ENCODE data around the gene SLC39A2. TPM values are rescaled to one million over a fixed set of nuclear protein-coding genes. Genes with fewer than 3 reads are reported as not detected.

SLC39A2 gene
- total RNA-seq, 1 experiment from 2014 or later = not detected

- no peak overlapping the region for H3K27ac Mint-ChIP-seq (ENCODE audit: low read depth, unreplicated experiment)
- H3K27me3 Mint-ChIP-seq (ENCODE audit: insufficient read depth, unreplicated experiment) = peaks cover 20% of the 10 kb centered on the region
- CTCF ChIA-PET = interaction anchor here (1.1 to 3.6 kb wide), 6 partner anchors 10 to 78 kb away, joined by 3 to 24 read pairs (median 9); partner anchors contain the start of gene RNASE7
- no peaks in the 10 kb centered on the region for H3K4me1 Mint-ChIP-seq (ENCODE audit: insufficient read depth, unreplicated experiment)
- no peak for DNase-seq (ENCODE audit: unreplicated experiment)
- POLR2A ChIA-PET = no interaction called here
- H3K9me3 Mint-ChIP-seq (ENCODE audit: unreplicated experiment) = no peaks in the 10 kb centered on the region
- H3K36me3 Mint-ChIP-seq (ENCODE audit: insufficient read depth, unreplicated experiment) = no peaks in the 10 kb centered on the region
- no peak for TF ChIP-seq CTCF (IDR thresholded peaks at IDR 0.05; ENCODE audit: unreplicated experiment)
- BruUV-seq (replicated peaks) = no TSS peak
- peak overlapping the region; percentile 51 for H3K4me3 Mint-ChIP-seq (ENCODE audit: unreplicated experiment)
- intact Hi-C loops (cut with micrococcal nuclease) = no loop called here
Observed at GRCh38 chr14:21025371-21026273, 26.5 kb downstream of the SLC39A2 start.

- ChIA-PET POLR2A (no interaction called here), CTCF (interaction anchor here (0.6 to 3.6 kb wide), 6 partner anchors 11 to 182 kb away, joined by 3 to 24 read pairs (median 9); partner anchors contain the start of gene RNASE7)
- Mint-ChIP-seq H3K4me1 (ENCODE audit: insufficient read depth, unreplicated experiment) (no peaks in the 10 kb centered on the region), H3K27ac (ENCODE audit: low read depth, unreplicated experiment) (no peak overlapping the region), H3K4me3 (ENCODE audit: unreplicated experiment) (no peak overlapping the region), H3K27me3 (ENCODE audit: insufficient read depth, unreplicated experiment) (peaks cover 20% of the 10 kb centered on the region), H3K9me3 (ENCODE audit: unreplicated experiment) (no peaks in the 10 kb centered on the region), H3K36me3 (ENCODE audit: insufficient read depth, unreplicated experiment) (no peaks in the 10 kb centered on the region)
- intact Hi-C loops (cut with micrococcal nuclease) = no loop called here
- BruUV-seq (replicated peaks) = no TSS peak
- no peak for DNase-seq (ENCODE audit: unreplicated experiment)
- no peak for TF ChIP-seq CTCF (IDR thresholded peaks at IDR 0.05; ENCODE audit: unreplicated experiment)
Observed at GRCh38 chr14:21026274-21026987, 27.3 kb downstream of the SLC39A2 start.

- ChIA-PET CTCF (interaction anchor here (0.6 to 3.6 kb wide), 6 partner anchors 10 to 182 kb away, joined by 3 to 24 read pairs (median 9); partner anchors contain the start of gene RNASE7), POLR2A (no interaction called here)
- Mint-ChIP-seq H3K36me3 (ENCODE audit: insufficient read depth, unreplicated experiment) (no peaks in the 10 kb centered on the region), H3K9me3 (ENCODE audit: unreplicated experiment) (no peaks in the 10 kb centered on the region), H3K27me3 (ENCODE audit: insufficient read depth, unreplicated experiment) (peaks cover 16% of the 10 kb centered on the region), H3K27ac (ENCODE audit: low read depth, unreplicated experiment) (no peak overlapping the region), H3K4me3 (ENCODE audit: unreplicated experiment) (no peak overlapping the region), H3K4me1 (ENCODE audit: insufficient read depth, unreplicated experiment) (no peaks in the 10 kb centered on the region)
- no peak for DNase-seq (ENCODE audit: unreplicated experiment)
- BruUV-seq (replicated peaks) = no TSS peak
- no peak for TF ChIP-seq CTCF (IDR thresholded peaks at IDR 0.05; ENCODE audit: unreplicated experiment)
- intact Hi-C loops (cut with micrococcal nuclease) = no loop called here
Observed at GRCh38 chr14:21026988-21027315, 27.9 kb downstream of the SLC39A2 start.

GRCh38 chr14:21029917-21030316, 30.8 kb downstream of the SLC39A2 start, which contains the start of gene TPPP2:
TPPP2 (plus strand) TSS chr14:21030217; CDS start chr14:21030582, 365 bp downstream.
- CTCF ChIA-PET = interaction anchor here (0.7 to 3.1 kb wide), 5 partner anchors 10 to 42 kb away, joined by 4 to 25 read pairs (median 14); partner anchors contain the start of gene SLC39A2
- no TSS peak for BruUV-seq (replicated peaks)

More at GRCh38 chr14:21029917-21030316, 30.8 kb downstream of the SLC39A2 start, which contains the start of gene TPPP2:
- H3K27me3 Mint-ChIP-seq (ENCODE audit: insufficient read depth, unreplicated experiment) = no peaks in the 10 kb centered on the region
- DNase-seq (ENCODE audit: unreplicated experiment) = no peak
- H3K4me1 Mint-ChIP-seq (ENCODE audit: insufficient read depth, unreplicated experiment) = no peaks in the 10 kb centered on the region
- H3K4me3 Mint-ChIP-seq (ENCODE audit: unreplicated experiment) = no peak within 1 kb of the TSS
- no peak for TF ChIP-seq CTCF (IDR thresholded peaks at IDR 0.05; ENCODE audit: unreplicated experiment)
- POLR2A ChIA-PET = no interaction called here
- intact Hi-C loops (cut with micrococcal nuclease) = no loop called here
- H3K27ac Mint-ChIP-seq (ENCODE audit: low read depth, unreplicated experiment) = no peak within 1 kb of the TSS
- H3K36me3 Mint-ChIP-seq (ENCODE audit: insufficient read depth, unreplicated experiment) = no peaks in the 10 kb centered on the region
- H3K9me3 Mint-ChIP-seq (ENCODE audit: unreplicated experiment) = no peaks in the 10 kb centered on the region

All from MCF 10A (cell line).